Measurements from ENCODE around the gene ADAMTS17. TPM values are rescaled to one million over a fixed set of nuclear protein-coding genes. Genes with fewer than 3 reads are reported as not detected.

Gene ADAMTS17
- total and polyA plus RNA-seq, 9 donors = 3.1 to 8.2 (median 5.2) TPM

DNA sequence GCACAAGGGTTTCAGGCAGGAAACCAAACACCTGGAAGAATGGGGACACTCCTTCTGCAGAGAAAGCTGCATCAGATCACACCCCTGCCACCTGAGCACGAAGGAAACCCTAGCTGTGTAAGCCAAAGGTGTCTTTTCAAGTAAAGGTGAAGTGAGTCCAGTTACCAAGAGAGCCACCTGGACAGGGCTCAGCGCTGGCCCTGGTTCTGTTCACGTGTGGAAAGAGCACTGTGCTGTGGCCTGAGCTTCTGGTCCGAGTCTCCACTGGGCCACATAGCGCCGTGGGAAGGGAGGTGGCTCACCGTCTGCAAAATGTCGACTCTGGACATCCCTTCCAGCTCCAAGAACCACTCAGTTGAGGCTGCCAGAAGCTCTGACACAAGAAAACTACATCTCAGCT is 151.1 kb downstream of the ADAMTS17 start:
- no peak overlapping the region for H3K27ac ChIP-seq (ENCODE audit: low read length)
- no peaks in the 10 kb centered on the region for H3K9me3 ChIP-seq (replicated peaks; ENCODE audit: control insufficient read depth, low read depth, low read length)
- H3K4me1 ChIP-seq (ENCODE audit: control insufficient read depth, insufficient read depth, low read length) = peaks cover 31% of the 10 kb centered on the region
- H3K4me3 ChIP-seq (ENCODE audit: low read length) = no peak overlapping the region
- DNase-seq = no peak
- H3K36me3 ChIP-seq (ENCODE audit: control insufficient read depth, insufficient read depth, low read length) = no peaks in the 10 kb centered on the region
- peaks cover 2% of the 10 kb centered on the region for H3K27me3 ChIP-seq (ENCODE audit: control insufficient read depth, insufficient read depth, low read length)
- 44% methylated on average over 2 of the region's 8 CpGs for WGBS (ENCODE audit: insufficient coverage)

DNA sequence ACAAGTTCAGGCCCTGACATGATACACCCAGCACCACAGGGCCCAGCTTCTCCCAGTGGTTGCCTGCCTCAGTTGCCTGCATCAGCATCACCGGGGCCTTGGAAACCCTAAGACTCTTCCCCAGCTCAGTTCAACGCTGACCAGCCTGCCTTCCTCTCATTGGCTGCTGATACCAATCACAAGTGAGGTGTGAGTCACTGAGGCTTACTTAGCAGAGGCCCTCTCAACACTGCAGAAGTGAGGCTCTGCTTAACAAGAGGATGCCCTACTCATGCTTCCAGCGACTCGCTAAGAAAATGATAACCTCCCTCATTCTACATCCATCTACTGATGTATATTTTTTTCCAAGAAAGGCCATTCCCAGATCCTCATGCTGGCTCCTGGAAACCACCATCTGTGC is 151.9 kb downstream of the ADAMTS17 start:
- Histone ChIP-seq H3K4me1 (ENCODE audit: control insufficient read depth, insufficient read depth, low read length) (peaks cover 28% of the 10 kb centered on the region), H3K9me3 (replicated peaks; ENCODE audit: control insufficient read depth, low read depth, low read length) (no peaks in the 10 kb centered on the region), H3K4me3 (ENCODE audit: low read length) (no peak overlapping the region), H3K27me3 (ENCODE audit: control insufficient read depth, insufficient read depth, low read length) (peaks cover 2% of the 10 kb centered on the region), H3K27ac (ENCODE audit: low read length) (no peak overlapping the region), H3K36me3 (ENCODE audit: control insufficient read depth, insufficient read depth, low read length) (no peaks in the 10 kb centered on the region)
- no peak for DNase-seq
- WGBS (ENCODE audit: insufficient coverage) = 83% methylated on average over 4 of the region's 4 CpGs

DNA sequence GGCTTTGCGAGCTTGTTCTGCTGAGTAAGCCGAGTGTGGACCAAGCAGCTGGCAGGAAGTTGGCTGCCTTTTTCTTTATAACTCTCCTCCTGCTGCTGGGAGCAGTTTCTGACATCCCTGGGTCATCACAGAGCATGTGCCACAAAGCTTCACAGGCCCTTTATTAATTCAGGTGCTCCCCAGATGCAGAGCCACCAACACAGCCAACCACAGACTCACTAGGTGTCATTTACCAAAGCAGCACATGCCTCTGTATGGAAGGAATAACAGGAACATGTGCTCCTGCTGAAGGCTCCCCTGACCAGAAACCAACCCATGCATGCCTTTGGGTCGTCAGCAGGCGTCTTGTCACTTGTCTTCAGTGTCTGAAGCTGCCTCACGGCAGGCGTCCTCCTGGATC is 152.5 kb downstream of the ADAMTS17 start:
- H3K27me3 ChIP-seq (ENCODE audit: control insufficient read depth, insufficient read depth, low read length) = peaks cover 2% of the 10 kb centered on the region
- H3K27ac ChIP-seq (ENCODE audit: low read length) = no peak overlapping the region
- 74% methylated on average over 6 of the region's 6 CpGs for WGBS (ENCODE audit: insufficient coverage)
- H3K4me1 ChIP-seq (ENCODE audit: control insufficient read depth, insufficient read depth, low read length) = peaks cover 24% of the 10 kb centered on the region
- no peak for DNase-seq
- no peaks in the 10 kb centered on the region for H3K9me3 ChIP-seq (replicated peaks; ENCODE audit: control insufficient read depth, low read depth, low read length)
- no peaks in the 10 kb centered on the region for H3K36me3 ChIP-seq (ENCODE audit: control insufficient read depth, insufficient read depth, low read length)
- no peak overlapping the region for H3K4me3 ChIP-seq (ENCODE audit: low read length)

DNA sequence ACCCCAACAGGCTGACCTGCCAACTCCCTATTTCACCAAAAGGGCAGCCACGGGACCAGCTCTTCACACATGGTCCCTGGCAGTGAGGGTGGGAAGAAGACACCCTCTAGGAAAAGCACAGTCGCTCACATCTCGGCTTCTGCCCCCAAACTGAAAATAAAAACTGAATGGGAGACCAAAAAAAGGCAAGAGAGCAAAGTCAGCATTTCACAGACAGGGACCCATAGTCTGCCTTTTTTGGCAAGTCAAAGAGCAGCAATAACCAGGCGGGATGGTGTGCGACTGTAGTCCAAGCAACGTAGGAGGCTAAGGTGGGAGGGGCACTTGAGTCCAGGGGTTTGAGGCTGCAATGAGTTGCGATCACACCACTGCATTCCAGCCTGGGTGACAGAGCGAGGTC is 154.1 kb downstream of the ADAMTS17 start:
- Histone ChIP-seq H3K27me3 (ENCODE audit: control insufficient read depth, insufficient read depth, low read length) (no peaks in the 10 kb centered on the region), H3K4me3 (ENCODE audit: low read length) (no peak overlapping the region), H3K36me3 (ENCODE audit: control insufficient read depth, insufficient read depth, low read length) (no peaks in the 10 kb centered on the region), H3K27ac (ENCODE audit: low read length) (no peak overlapping the region), H3K9me3 (replicated peaks; ENCODE audit: control insufficient read depth, low read depth, low read length) (no peaks in the 10 kb centered on the region), H3K4me1 (ENCODE audit: control insufficient read depth, insufficient read depth, low read length) (peaks cover 17% of the 10 kb centered on the region)
- no peak for DNase-seq
- 80% methylated on average over 5 of the region's 8 CpGs for WGBS (ENCODE audit: insufficient coverage)

DNA sequence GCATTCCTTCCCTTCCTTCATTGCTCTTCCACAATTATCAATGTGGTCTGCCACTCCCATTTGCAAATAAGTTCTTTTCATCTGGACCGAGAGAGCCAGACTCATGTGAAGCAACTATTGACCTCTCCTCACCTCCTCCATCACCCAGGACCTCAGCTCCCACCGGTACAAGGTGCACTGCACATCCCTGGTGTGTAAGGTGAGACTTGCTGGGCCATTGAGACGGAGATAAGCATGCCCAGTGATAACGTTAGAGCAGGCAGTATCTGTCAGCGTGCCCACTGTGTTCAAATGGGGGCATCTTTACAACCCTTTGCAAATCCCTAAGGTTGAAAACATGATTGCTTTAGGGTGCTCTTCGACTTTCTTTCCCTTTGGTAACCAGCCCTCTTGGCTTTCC is 154.8 kb downstream of the ADAMTS17 start:
- no peaks in the 10 kb centered on the region for H3K36me3 ChIP-seq (ENCODE audit: control insufficient read depth, insufficient read depth, low read length)
- H3K27ac ChIP-seq (ENCODE audit: low read length) = no peak overlapping the region
- 100% methylated on average over 3 of the region's 6 CpGs for WGBS (ENCODE audit: insufficient coverage)
- no peak for DNase-seq
- no peak overlapping the region for H3K4me3 ChIP-seq (ENCODE audit: low read length)
- H3K27me3 ChIP-seq (ENCODE audit: control insufficient read depth, insufficient read depth, low read length) = no peaks in the 10 kb centered on the region
- H3K4me1 ChIP-seq (ENCODE audit: control insufficient read depth, insufficient read depth, low read length) = peaks cover 11% of the 10 kb centered on the region
- H3K9me3 ChIP-seq (replicated peaks; ENCODE audit: control insufficient read depth, low read depth, low read length) = no peaks in the 10 kb centered on the region

DNA sequence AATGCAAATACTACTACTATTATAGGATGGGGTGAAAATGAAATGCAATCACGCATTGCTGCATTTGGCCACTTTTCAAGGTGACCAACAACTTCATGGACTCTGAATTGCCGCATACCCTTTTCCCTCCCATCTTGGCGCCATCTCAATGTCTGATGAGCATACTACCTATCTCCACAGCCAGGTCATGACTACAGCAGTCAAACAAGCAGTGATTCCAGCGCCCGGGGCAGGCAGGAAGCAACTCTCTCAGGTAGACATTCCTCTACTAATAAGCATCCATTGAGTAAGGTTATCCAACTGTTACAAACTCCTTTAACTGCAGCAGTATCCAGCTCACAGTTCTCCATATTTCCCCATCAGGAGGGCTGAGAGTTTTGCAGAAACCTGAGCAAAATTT is 155.4 kb downstream of the ADAMTS17 start:
- Histone ChIP-seq H3K9me3 (replicated peaks; ENCODE audit: control insufficient read depth, low read depth, low read length) (no peaks in the 10 kb centered on the region), H3K27me3 (ENCODE audit: control insufficient read depth, insufficient read depth, low read length) (no peaks in the 10 kb centered on the region), H3K27ac (ENCODE audit: low read length) (no peak overlapping the region), H3K4me1 (ENCODE audit: control insufficient read depth, insufficient read depth, low read length) (peaks cover 7% of the 10 kb centered on the region), H3K36me3 (ENCODE audit: control insufficient read depth, insufficient read depth, low read length) (no peaks in the 10 kb centered on the region), H3K4me3 (ENCODE audit: low read length) (no peak overlapping the region)
- no peak for DNase-seq
- 82% methylated on average over 4 of the region's 5 CpGs for WGBS (ENCODE audit: insufficient coverage)

DNA sequence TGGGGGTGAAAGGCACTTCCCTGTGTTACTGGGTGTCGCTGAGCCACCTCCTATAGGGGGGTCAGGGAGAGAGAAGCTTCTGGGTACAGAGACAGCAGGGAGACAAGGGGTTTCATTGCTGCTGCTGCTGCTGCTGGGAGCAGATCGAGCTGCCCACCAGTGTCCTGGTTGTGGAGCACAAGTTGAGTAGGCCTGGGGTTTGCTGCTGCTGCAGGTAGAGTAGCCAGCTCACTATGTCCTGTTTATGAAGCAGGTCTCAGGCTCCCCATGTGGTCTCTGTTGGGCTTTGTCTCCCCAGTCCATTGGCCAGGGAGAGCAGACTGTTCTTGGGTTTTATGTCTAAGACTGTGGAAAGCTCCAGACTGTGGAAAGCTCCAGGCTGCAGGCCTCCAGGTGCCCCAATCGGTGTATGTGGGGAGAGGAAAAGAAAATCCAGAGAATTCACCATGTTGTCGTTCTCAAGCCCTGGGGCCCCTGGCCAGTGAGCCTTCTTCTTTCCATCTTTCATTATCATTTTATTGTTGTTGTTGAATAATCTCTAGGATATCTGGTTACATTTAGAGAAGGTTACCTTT is 157.8 kb downstream of the ADAMTS17 start:
- Histone ChIP-seq H3K9me3 (replicated peaks; ENCODE audit: control insufficient read depth, low read depth, low read length) (no peaks in the 10 kb centered on the region), H3K27me3 (ENCODE audit: control insufficient read depth, insufficient read depth, low read length) (no peaks in the 10 kb centered on the region), H3K4me3 (ENCODE audit: low read length) (no peak overlapping the region), H3K36me3 (ENCODE audit: control insufficient read depth, insufficient read depth, low read length) (no peaks in the 10 kb centered on the region), H3K4me1 (ENCODE audit: control insufficient read depth, insufficient read depth, low read length) (no peaks in the 10 kb centered on the region), H3K27ac (ENCODE audit: low read length) (no peak overlapping the region)
- 94% methylated on average over 2 of the region's 4 CpGs for WGBS (ENCODE audit: insufficient coverage)
- DNase-seq = no peak

DNA sequence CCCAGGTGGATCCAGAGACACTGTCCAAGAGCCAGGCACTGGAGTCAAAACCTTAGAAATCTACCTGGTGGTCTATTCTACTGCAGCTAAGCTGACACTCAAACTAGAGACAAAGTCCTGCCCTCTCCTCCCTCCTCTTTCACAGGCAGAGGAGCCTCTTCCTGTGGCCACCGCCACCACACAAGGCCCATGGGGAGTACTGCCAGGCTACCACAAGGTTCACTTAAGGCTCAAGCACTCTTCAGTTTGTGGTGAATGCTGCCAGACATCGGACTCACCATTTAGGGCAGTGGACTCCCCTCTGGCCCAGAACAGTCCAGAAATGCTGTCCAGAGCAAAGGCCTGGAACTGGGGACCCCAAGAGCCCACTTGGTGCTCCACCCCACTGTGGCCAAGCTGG is 160.9 kb downstream of the ADAMTS17 start:
- Histone ChIP-seq H3K4me1 (ENCODE audit: control insufficient read depth, insufficient read depth, low read length) (no peaks in the 10 kb centered on the region), H3K27me3 (ENCODE audit: control insufficient read depth, insufficient read depth, low read length) (no peaks in the 10 kb centered on the region), H3K27ac (ENCODE audit: low read length) (no peak overlapping the region), H3K9me3 (replicated peaks; ENCODE audit: control insufficient read depth, low read depth, low read length) (no peaks in the 10 kb centered on the region), H3K4me3 (ENCODE audit: low read length) (no peak overlapping the region), H3K36me3 (ENCODE audit: control insufficient read depth, insufficient read depth, low read length) (no peaks in the 10 kb centered on the region)
- WGBS (ENCODE audit: insufficient coverage) = 97% methylated on average over 2 of the region's 2 CpGs
- no peak for DNase-seq

DNA sequence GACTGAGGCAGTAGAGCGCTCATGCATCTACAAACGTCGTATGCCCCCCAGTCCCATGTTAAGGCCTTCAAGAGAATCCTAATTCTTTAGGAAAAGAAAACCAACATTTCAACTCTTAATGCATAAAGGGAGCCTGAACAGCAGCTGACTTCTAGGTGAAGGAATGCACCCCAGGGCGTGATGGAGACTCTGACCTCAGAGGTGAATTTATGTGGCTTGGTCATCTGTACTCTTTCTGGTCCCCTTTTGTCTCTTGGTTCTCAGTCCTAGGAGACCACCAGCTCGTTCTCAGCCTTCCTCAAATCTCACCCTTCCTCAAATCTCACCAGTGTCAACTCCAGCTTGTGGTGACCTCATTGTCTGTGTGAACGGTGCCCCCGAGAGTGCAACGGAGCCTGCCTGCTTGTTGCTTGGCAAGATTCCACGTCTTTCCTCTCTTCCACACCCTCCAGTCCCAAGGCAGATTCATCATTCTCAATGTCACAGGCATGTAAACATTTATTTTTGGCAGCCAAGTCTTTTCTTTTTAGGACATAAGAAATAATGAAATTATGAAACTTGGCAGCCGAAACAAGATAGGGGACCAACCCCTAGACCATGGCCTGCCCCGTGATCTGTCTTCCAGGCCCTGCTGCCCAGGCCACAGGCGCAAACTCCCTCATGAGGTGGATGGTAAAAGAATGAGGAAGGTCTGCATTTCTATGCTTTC is 166.2 kb downstream of the ADAMTS17 start:
- Histone ChIP-seq H3K4me3 (ENCODE audit: low read length) (no peak overlapping the region), H3K9me3 (replicated peaks; ENCODE audit: control insufficient read depth, low read depth, low read length) (peaks cover 13% of the 10 kb centered on the region), H3K4me1 (ENCODE audit: control insufficient read depth, insufficient read depth, low read length) (peaks cover 2% of the 10 kb centered on the region), H3K27ac (ENCODE audit: low read length) (no peak overlapping the region), H3K36me3 (ENCODE audit: control insufficient read depth, insufficient read depth, low read length) (no peaks in the 10 kb centered on the region), H3K27me3 (ENCODE audit: control insufficient read depth, insufficient read depth, low read length) (no peaks in the 10 kb centered on the region)
- DNase-seq = no peak
- 58% methylated on average over 6 of the region's 12 CpGs for WGBS (ENCODE audit: insufficient coverage)

DNA sequence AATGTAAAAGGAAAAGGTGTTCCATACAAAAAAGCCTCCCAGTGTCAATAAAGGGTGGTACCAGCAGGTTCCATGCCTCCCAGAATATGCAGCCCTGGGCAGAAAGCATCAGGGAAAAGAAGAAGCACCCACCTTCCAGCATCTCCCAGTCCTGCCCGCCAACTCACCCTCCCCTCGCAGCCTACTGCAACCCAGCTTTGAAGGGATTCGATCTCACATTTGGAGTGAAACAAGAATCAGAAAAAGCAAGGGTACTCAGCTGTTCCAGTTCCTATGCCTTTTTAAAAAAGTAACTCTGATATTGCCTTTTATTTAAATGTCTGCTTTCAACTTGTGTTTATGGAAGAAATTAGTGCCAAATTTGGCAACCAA is 166.9 kb downstream of the ADAMTS17 start:
- Histone ChIP-seq H3K27me3 (ENCODE audit: control insufficient read depth, insufficient read depth, low read length) (no peaks in the 10 kb centered on the region), H3K4me1 (ENCODE audit: control insufficient read depth, insufficient read depth, low read length) (peaks cover 2% of the 10 kb centered on the region), H3K36me3 (ENCODE audit: control insufficient read depth, insufficient read depth, low read length) (no peaks in the 10 kb centered on the region), H3K27ac (ENCODE audit: low read length) (no peak overlapping the region), H3K4me3 (ENCODE audit: low read length) (no peak overlapping the region), H3K9me3 (replicated peaks; ENCODE audit: control insufficient read depth, low read depth, low read length) (peaks cover 13% of the 10 kb centered on the region)
- no CpG with 5 or more reads among the region's 3 CpGs for whole genome bisulfite sequencing (ENCODE audit: insufficient coverage)
- no peak for DNase-seq
